ENCODE results near the gene GIT2.

Gene GIT2

GRCh38 chr12:109885616-109886015, 110.6 kb downstream of the GIT2 start:
- DNase-seq, result no peak

- DNase-seq, result no peak
These were observed 112.7 kb downstream of the GIT2 start for GRCh38 chr12:109883461-109883860.

GRCh38 chr12:109881752-109882151, 114.4 kb downstream of the GIT2 start:
- DNase-seq, result no peak

GRCh38 chr12:109880938-109881337, 115.2 kb downstream of the GIT2 start:
- DNase-seq, result no peak

GRCh38 chr12:109880043-109880931, 115.9 kb downstream of the GIT2 start, which contains the start of gene GLTP:
Gene GLTP, minus strand, starts transcription at chr12:109880541. Its CDS starts 167 bp downstream, at chr12:109880374.
- peak; percentile 92 for DNase-seq
